Uterus (tissue), 2 donors: ENCODE measurements around the gene ARSG.

Experiments
- POLR2A ChIP-seq, 2 donors: fragments of 450-650 bp; IDR thresholded peaks; one replicate each; pipeline ENCODE4 v1.6.1; 2016; ENCODE audit warnings: antibody characterized with exemption in 2 of 2, mild to moderate bottlenecking in 1 of 2, moderate library complexity in 1 of 2
- TF ChIP-seq, protein P1 (sequence below), 4 experiments: fragments of 200-600 bp in 2 of 4; fragments of 450-650 bp in 2 of 4; sonication (generic) in 2 of 4; IDR thresholded peaks; one replicate each; pipeline ENCODE4 v1.5.1; 2016 to 2019; ENCODE audit warnings: antibody characterized with exemption in 4 of 4, mild to moderate bottlenecking in 2 of 4, moderate library complexity in 1 of 4

DNA sequence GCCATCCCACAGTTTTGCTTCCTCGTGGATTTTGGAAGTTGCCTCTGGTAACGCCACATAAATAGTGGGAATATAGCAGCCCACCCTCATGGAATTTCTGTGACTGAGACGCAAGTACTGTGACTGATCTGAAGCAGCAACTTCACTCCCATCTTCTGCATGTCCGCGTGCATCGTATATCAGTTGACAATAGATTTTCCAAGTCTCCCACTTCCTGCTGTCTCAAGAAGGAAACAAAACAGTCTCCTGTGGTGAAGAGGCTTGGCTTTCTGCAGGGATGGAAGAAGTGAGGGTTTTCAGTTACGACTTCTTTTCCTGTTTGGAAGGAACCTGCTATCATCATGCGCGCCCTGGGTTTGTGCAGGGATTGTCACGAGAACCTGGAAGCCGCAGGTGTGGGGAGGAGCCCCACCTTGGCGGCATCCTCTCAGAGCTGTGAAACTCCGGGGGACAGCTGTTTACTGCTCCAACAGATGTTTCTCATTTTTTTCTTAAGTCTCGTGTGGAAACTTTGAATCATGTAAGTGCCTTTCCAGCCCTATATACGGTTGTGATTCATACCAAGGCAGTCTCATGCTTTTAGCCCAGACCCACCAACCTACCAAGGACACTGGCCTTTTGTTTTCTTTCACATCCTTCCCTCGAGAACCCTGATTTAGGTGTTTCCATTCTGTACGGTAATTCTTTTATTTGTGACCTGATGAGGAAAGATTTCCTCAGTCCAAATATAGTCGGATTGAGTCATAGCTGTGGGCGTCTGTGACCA is 108.5 kb downstream of the ARSG start:
- no peak for TF ChIP-seq POLR2A (IDR thresholded peaks at IDR 0.05)
- TF ChIP-seq, protein P1, sequence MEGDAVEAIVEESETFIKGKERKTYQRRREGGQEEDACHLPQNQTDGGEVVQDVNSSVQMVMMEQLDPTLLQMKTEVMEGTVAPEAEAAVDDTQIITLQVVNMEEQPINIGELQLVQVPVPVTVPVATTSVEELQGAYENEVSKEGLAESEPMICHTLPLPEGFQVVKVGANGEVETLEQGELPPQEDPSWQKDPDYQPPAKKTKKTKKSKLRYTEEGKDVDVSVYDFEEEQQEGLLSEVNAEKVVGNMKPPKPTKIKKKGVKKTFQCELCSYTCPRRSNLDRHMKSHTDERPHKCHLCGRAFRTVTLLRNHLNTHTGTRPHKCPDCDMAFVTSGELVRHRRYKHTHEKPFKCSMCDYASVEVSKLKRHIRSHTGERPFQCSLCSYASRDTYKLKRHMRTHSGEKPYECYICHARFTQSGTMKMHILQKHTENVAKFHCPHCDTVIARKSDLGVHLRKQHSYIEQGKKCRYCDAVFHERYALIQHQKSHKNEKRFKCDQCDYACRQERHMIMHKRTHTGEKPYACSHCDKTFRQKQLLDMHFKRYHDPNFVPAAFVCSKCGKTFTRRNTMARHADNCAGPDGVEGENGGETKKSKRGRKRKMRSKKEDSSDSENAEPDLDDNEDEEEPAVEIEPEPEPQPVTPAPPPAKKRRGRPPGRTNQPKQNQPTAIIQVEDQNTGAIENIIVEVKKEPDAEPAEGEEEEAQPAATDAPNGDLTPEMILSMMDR (IDR thresholded peaks at IDR 0.05), result no peak
